Progenitor cell of endocrine pancreas (in vitro differentiated cells): ENCODE results near the gene TC2N. TPM values are rescaled to one million over a fixed set of nuclear protein-coding genes. Genes with fewer than 3 reads are reported as not detected.

ENCODE experiments used
- DNase-seq: peaks from one replicate; pipeline ENCODE4 v3.0.0; 2021; ENCODE audit warnings: low spot score; ENCODE audit not compliant: unreplicated experiment
- H3K27ac Mint-ChIP-seq: 2 replicates; pipeline ENCODE4 v1.8.0; 2021; ENCODE audit warnings: mild to moderate bottlenecking, moderate library complexity, mixed read lengths
- H3K27me3 Mint-ChIP-seq: 2 replicates; pipeline ENCODE4 v1.8.0; 2021; ENCODE audit warnings: mixed read lengths
- H3K36me3 Mint-ChIP-seq: 2 replicates; pipeline ENCODE4 v1.8.0; 2022; ENCODE audit warnings: mixed read lengths; ENCODE audit not compliant: insufficient read depth
- H3K4me1 Mint-ChIP-seq: 2 replicates; pipeline ENCODE4 v1.8.0; 2021; ENCODE audit warnings: low read depth, mixed read lengths
- H3K4me3 Mint-ChIP-seq: 2 replicates; pipeline ENCODE4 v1.8.0; 2021; ENCODE audit warnings: low read depth, mild to moderate bottlenecking, moderate library complexity, mixed read lengths
- H3K9me3 Mint-ChIP-seq: 2 replicates; pipeline ENCODE4 v1.8.0; 2021; ENCODE audit warnings: low read depth, mixed read lengths
- CTCF ChIP-seq: fragments of 200-600 bp; sonication (generic); IDR thresholded peaks from one replicate; pipeline ENCODE4 v1.5.0; 2021; ENCODE audit warnings: antibody characterized with exemption, mild to moderate bottlenecking; ENCODE audit not compliant: unreplicated experiment
- total RNA-seq: library from RNA; stranded (reverse); gene quantifications from 2 replicates; pipeline ENCODE4 v1.2.1, GENCODE V29; 2021

The TC2N gene
- total RNA-seq, 1 donor from 2014 or later, result 38.5 TPM

GRCh38 chr14:91884664-91885063, 17.3 kb upstream of the TC2N start:
- H3K27me3 Mint-ChIP-seq, result peaks cover 9% of the 10 kb centered on the region
- H3K9me3 Mint-ChIP-seq, result no peaks in the 10 kb centered on the region
- no peak overlapping the region for H3K27ac Mint-ChIP-seq
- DNase-seq, result no peak
- H3K4me1 Mint-ChIP-seq, result peaks cover 6% of the 10 kb centered on the region
- no peak for TF ChIP-seq CTCF
- no peak overlapping the region for H3K4me3 Mint-ChIP-seq
- H3K36me3 Mint-ChIP-seq, result no peaks in the 10 kb centered on the region

GRCh38 chr14:91883753-91884152, 16.4 kb upstream of the TC2N start:
- Mint-ChIP-seq H3K36me3 (no peaks in the 10 kb centered on the region), H3K27ac (no peak overlapping the region), H3K4me3 (no peak overlapping the region), H3K4me1 (peaks cover 6% of the 10 kb centered on the region), H3K27me3 (peaks cover 17% of the 10 kb centered on the region), H3K9me3 (no peaks in the 10 kb centered on the region)
- TF ChIP-seq CTCF, result no peak
- DNase-seq, result no peak

GRCh38 chr14:91882776-91883175, 15.4 kb upstream of the TC2N start:
- peaks cover 4% of the 10 kb centered on the region for H3K9me3 Mint-ChIP-seq
- no peak overlapping the region for H3K4me3 Mint-ChIP-seq
- DNase-seq, result no peak
- H3K4me1 Mint-ChIP-seq, result peaks cover 9% of the 10 kb centered on the region
- TF ChIP-seq CTCF, result no peak
- H3K27me3 Mint-ChIP-seq, result peaks cover 22% of the 10 kb centered on the region
- H3K27ac Mint-ChIP-seq, result peak overlapping the region; percentile 51
- H3K36me3 Mint-ChIP-seq, result peaks cover 2% of the 10 kb centered on the region

GRCh38 chr14:91882369-91882768, 15.0 kb upstream of the TC2N start:
- no peak for DNase-seq
- Mint-ChIP-seq H3K9me3 (peaks cover 4% of the 10 kb centered on the region), H3K27me3 (peaks cover 22% of the 10 kb centered on the region), H3K4me1 (peaks cover 10% of the 10 kb centered on the region), H3K27ac (no peak overlapping the region), H3K4me3 (no peak overlapping the region), H3K36me3 (peaks cover 2% of the 10 kb centered on the region)
- TF ChIP-seq CTCF, result no peak

- Mint-ChIP-seq H3K4me1 (peaks cover 24% of the 10 kb centered on the region), H3K27me3 (peaks cover 16% of the 10 kb centered on the region), H3K36me3 (peaks cover 4% of the 10 kb centered on the region), H3K4me3 (no peak overlapping the region), H3K27ac (no peak overlapping the region), H3K9me3 (peaks cover 4% of the 10 kb centered on the region)
- no peak for DNase-seq
- no peak for TF ChIP-seq CTCF
Measured at GRCh38 chr14:91879196-91879595, 11.9 kb upstream of the TC2N start.
